Fibroblast of villous mesenchyme (primary cell): ENCODE measurements around the gene CHD5. TPM values are rescaled to one million over a fixed set of nuclear protein-coding genes. Genes with fewer than 3 reads are reported as not detected.
A peak's percentile ranks its signal among the peaks of the same experiment; 100 is the strongest.
"Not testable (repeated sequence)": the region's sequence is repeated elsewhere in the genome, so short reads cannot be mapped to it uniquely, and the experiment has no call there.

Source experiments
- DNase-seq: peaks from one replicate; pipeline ENCODE4 v3.0.0-alpha.2; 2010; ENCODE audit warnings: low read depth
- H3K4me3 ChIP-seq: 2 replicates; pipeline ENCODE4 v1.5.1; 2011; ENCODE audit warnings: low read depth, mild to moderate bottlenecking, low read length
- total RNA-seq: library from RNA; depleted of rRNA; stranded (reverse); fragments of >200 nt; gene quantifications from 2 replicates; pipeline ENCODE4 v1.2.3, GENCODE V29; 2012
- TF ChIP-seq, protein P1 (sequence below): IDR thresholded peaks from 2 replicates; pipeline ENCODE4 v1.5.1; 2012; ENCODE audit warnings: low read depth, mild to moderate bottlenecking, low read length; ENCODE audit not compliant: insufficient read depth

The CHD5 gene
- total RNA-seq, 1 donor = under 0.01 TPM

GRCh38 chr1:6083801-6084446 is 96.2 kb downstream of the CHD5 start:
- DNase-seq = peak; percentile 3
- TF ChIP-seq, protein P1, sequence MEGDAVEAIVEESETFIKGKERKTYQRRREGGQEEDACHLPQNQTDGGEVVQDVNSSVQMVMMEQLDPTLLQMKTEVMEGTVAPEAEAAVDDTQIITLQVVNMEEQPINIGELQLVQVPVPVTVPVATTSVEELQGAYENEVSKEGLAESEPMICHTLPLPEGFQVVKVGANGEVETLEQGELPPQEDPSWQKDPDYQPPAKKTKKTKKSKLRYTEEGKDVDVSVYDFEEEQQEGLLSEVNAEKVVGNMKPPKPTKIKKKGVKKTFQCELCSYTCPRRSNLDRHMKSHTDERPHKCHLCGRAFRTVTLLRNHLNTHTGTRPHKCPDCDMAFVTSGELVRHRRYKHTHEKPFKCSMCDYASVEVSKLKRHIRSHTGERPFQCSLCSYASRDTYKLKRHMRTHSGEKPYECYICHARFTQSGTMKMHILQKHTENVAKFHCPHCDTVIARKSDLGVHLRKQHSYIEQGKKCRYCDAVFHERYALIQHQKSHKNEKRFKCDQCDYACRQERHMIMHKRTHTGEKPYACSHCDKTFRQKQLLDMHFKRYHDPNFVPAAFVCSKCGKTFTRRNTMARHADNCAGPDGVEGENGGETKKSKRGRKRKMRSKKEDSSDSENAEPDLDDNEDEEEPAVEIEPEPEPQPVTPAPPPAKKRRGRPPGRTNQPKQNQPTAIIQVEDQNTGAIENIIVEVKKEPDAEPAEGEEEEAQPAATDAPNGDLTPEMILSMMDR = no peak
- H3K4me3 ChIP-seq = no peak overlapping the region

DNA sequence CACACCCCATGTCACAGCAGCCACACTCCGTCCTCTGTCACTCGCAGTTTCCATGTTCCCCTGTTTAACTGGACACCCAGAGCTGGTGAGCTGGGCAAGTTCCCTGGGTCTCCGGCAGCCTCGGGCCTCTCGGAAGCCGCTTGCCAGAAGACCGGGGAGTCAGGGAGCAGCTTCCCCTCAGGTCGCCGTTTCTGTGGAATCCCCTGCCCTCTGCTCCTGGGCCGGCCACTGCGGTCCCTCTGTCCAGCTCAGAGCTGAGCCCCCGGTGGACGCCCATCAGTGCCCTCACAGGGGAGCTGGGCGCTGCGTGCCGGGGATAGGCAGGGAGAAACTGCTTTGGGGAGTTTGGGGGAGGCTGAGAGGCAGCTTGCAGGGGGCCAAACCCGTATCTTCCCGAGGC is 96.7 kb downstream of the CHD5 start:
- no peak for DNase-seq
- TF ChIP-seq, protein P1 = no peak
- no peak overlapping the region for H3K4me3 ChIP-seq

DNA sequence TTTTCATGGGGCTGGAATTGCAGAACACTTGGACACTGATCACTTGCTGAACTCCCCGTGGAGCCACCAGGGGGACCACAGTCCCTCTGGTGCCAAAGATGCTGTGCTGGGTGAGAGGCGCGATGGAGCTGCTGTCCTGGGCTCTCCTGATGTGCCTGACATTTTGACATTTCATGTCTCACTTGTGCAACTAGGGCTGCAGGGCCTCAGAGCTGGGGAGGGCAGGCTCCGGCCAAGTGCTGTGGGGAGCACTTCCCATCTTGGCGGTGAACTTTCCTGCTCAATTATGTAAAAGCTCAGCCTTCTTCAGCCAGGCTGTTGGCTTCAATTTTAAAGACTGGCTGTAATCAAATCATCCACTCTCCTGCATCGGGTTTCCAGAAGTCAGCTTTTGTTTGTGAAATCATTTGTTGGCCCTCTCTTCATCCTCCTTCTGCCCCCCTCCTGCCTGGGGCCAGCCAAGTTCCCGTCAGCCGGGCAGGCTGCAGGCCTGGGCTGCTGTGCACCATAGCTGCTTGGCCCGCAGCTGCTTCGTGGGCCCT is 97.6 kb downstream of the CHD5 start:
- peak; percentile 13 for DNase-seq
- TF ChIP-seq, protein P1 = peak; percentile 43
- H3K4me3 ChIP-seq = no peak overlapping the region

- TF ChIP-seq, protein P1 = no peak
- H3K4me3 ChIP-seq = no peak overlapping the region
- no peak for DNase-seq
Observed at GRCh38 chr1:6081901-6082300, 98.2 kb downstream of the CHD5 start.

DNA sequence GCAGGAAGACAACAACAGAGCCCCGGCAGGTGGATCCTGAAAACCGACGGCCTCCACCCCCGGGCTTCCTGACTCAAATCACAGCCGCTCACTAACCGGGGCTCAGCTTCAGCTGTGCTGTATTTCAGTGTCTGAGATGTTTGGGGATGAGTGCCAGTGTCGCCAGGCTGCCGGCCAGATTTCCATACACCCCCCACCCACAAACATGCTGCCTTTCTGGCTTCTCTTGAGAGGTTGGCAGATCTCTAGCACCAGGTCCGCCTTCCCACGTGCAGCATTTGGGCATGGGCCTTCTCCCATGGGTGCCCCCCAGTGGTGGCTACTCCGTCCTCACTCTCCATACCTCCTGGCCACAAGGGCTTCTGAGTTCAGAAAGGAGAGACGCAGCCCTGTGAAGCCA is 99.7 kb downstream of the CHD5 start:
- TF ChIP-seq, protein P1 = peak; percentile 11
- H3K4me3 ChIP-seq = no peak overlapping the region
- no peak for DNase-seq

DNA sequence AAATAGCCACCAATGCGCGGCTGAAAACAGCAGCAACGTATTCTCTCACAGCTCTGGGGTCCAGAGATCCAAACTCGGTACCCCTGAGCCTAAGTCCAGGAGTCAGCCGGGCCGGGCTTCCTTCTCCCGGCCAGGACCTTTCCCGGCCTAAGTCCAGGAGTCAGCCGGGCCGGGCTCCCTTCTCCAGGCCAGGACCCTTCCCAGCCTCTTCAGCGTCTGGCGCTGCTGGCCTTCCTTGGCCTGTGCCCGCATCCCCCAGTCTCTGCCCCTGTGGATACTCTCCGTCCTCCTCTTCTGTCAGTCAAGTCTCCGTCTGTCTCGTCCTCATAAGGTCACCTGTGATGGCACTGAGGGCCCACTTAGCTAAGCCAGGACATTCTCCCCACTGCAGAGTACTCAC is 102.2 kb downstream of the CHD5 start:
- TF ChIP-seq, protein P1 = no peak
- H3K4me3 ChIP-seq = no peak overlapping the region
- DNase-seq = no peak

DNA sequence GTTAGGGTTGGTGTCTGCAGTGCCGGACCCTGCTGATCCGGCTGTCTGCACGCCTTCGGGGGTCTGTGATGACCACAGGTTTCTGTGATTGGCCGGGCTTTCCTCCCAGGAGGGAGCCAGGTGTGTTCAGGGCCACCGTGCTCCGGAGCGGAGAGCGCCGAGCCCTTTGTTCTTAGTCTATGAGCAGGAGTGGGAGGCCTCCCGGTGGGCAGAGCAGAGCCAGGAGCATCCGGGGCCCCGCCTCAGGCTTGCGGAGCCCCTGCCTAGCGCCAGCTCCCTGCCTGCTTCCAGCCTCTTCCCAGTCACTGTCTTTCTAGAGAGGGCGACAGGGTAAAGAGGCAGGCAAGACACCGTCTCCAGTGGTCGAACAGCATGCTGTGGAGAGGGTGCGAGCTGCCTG is 102.6 kb downstream of the CHD5 start:
- TF ChIP-seq, protein P1 = no peak
- DNase-seq = no peak
- H3K4me3 ChIP-seq = no peak overlapping the region

GRCh38 chr1:6077061-6077460 is 103.1 kb downstream of the CHD5 start:
- DNase-seq, H3K4me3 ChIP-seq: not testable (repeated sequence)
